Esophagus muscularis mucosa (tissue), 4 donors: Measurements from ENCODE around the gene CACNG3.

Source experiments
- EP300 ChIP-seq: sonication (generic); formaldehyde crosslinking; IDR thresholded peaks from one replicate; pipeline ENCODE4 v1.6.1; 2017; ENCODE audit warnings: antibody characterized with exemption
- POLR2A ChIP-seq: fragments of 450-650 bp; IDR thresholded peaks from one replicate; pipeline ENCODE4 v1.6.1; 2017; ENCODE audit warnings: antibody characterized with exemption, moderate library complexity, mild to moderate bottlenecking, low read depth
- POLR2AphosphoS5 ChIP-seq, 2 donors: sonication (generic); formaldehyde crosslinking; IDR thresholded peaks; one replicate each; pipeline ENCODE4 v1.6.1; 2017; ENCODE audit warnings: antibody characterized with exemption in 2 of 2
- TF ChIP-seq, protein P1 (sequence below), 3 experiments: fragments of 200-600 bp in 2 of 3; fragments of 450-650 bp in 1 of 3; sonication (generic) in 2 of 3; IDR thresholded peaks; one replicate each; pipeline ENCODE4 v1.5.1; 2017 to 2019; ENCODE audit warnings: antibody characterized with exemption in 3 of 3, mild to moderate bottlenecking in 2 of 3, moderate library complexity in 1 of 3

DNA sequence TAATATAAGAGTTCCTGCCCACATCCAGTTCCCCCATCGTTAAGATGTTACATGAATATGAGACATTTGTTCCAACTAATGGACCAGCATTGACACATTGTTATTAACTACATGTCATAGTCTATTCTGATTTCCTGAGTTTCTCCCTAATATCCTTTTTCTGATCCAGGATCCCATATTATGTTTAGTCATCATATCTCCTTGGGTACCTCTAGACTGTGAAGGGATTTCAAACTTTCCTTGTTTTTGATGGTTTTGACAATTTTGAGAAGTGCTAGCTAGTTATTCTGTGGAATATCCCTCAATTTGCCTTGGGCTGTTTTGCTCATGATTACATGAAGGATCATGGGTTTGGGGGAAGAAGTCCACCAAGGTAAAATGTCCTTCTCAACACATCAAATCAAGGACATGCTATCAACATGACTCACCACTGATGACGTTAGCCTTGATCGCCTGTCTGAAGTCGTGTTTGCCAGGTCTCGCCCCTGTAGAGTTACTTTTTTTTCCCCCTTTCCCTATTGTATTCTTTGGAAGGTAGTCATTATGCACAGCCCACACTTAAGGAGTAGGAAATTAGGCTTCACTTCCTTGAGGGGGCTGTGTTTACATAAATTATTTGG is 42.5 kb downstream of the CACNG3 start:
- TF ChIP-seq, protein P1, sequence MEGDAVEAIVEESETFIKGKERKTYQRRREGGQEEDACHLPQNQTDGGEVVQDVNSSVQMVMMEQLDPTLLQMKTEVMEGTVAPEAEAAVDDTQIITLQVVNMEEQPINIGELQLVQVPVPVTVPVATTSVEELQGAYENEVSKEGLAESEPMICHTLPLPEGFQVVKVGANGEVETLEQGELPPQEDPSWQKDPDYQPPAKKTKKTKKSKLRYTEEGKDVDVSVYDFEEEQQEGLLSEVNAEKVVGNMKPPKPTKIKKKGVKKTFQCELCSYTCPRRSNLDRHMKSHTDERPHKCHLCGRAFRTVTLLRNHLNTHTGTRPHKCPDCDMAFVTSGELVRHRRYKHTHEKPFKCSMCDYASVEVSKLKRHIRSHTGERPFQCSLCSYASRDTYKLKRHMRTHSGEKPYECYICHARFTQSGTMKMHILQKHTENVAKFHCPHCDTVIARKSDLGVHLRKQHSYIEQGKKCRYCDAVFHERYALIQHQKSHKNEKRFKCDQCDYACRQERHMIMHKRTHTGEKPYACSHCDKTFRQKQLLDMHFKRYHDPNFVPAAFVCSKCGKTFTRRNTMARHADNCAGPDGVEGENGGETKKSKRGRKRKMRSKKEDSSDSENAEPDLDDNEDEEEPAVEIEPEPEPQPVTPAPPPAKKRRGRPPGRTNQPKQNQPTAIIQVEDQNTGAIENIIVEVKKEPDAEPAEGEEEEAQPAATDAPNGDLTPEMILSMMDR (IDR thresholded peaks at IDR 0.05): no peak
- TF ChIP-seq POLR2A (no peak), POLR2AphosphoS5 (IDR thresholded peaks at IDR 0.05) (no peak), EP300 (no peak)
